BE2C (cell line): ENCODE results near the gene ANKRD30B.
"Not testable (repeated sequence)": the region's sequence is repeated elsewhere in the genome, so short reads cannot be mapped to it uniquely, and the experiment has no call there.

ENCODE experiments used
- DNase-seq: peaks from one replicate; pipeline ENCODE4 v3.0.0-alpha.2; 2020
- H3K27me3 ChIP-seq: fragments of 250-450 bp; sonication (Bioruptor Pico); 2 replicates; pipeline ENCODE4 v1.5.1; 2020; ENCODE audit warnings: mild to moderate bottlenecking
- H3K36me3 ChIP-seq: fragments of 250-450 bp; sonication (Bioruptor Pico); 2 replicates; pipeline ENCODE4 v1.5.1; 2020; ENCODE audit warnings: mild to moderate bottlenecking
- H3K4me1 ChIP-seq: fragments of 250-450 bp; sonication (Bioruptor Pico); 2 replicates; pipeline ENCODE4 v1.5.1; 2020
- H3K4me3 ChIP-seq: 2 replicates; pipeline ENCODE4 v1.5.1; 2011; ENCODE audit warnings: low read depth, low read length
- H3K9me3 ChIP-seq: fragments of 250-450 bp; sonication (Bioruptor Pico); 2 replicates; pipeline ENCODE4 v1.5.1; 2020
- CTCF ChIP-seq: IDR thresholded peaks from 2 replicates; pipeline ENCODE4 v1.5.1; 2012; ENCODE audit warnings: mild to moderate bottlenecking, low read depth, low read length

Gene ANKRD30B

DNA sequence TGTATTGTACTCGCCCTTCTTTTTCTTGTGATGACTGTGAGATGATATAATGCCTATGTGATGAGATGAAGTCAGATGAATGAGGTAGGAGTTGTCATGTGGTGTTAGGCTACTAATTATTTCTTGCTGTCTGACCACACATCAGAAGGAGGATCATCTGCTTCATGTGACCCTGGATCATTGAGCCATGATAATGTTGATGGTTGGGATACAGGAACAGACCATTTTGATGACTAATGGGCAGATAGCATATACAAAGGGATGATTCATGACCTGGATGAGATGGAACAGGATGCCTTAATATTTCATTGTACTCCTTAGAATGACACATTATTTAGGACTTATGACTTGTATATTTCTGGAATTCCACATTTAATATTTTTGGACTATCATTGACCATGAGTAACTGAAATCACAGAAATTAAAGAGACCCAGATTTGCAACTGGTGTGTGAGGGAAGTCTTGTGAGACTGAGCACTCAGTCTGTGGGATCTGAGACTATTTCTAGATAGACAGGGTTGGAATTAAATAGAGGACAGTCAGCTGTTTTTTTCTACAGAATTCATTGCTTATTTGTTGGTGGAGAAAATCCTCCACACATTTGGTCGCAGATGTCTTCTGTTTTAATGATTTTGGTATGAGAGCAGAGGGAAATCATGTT is 79.1 kb downstream of the ANKRD30B start:
- not testable (repeated sequence) for DNase-seq, H3K27me3 ChIP-seq

DNA sequence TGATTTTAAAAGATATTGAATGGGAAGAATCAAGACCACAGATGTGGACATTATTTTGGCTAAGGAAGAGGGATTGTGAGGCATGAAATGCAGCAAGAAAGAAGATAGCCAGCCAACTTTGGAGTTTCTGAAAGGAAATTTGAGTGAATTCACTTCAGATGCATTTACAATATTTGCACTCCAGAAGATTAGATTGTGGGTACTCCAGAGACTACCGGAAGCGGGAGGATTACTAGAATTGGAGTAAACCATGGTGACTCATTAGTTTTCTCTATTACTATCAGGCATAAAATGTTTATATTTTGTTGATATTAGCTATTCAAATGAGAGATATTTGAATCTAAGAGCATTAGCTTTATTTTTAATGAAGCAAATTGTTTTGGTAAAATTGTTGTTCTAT is 93.6 kb downstream of the ANKRD30B start:
- H3K9me3 ChIP-seq, H3K27me3 ChIP-seq, H3K4me1 ChIP-seq, DNase-seq, H3K4me3 ChIP-seq, H3K36me3 ChIP-seq: not testable (repeated sequence)

More for the DNA sequence above, 79.1 kb downstream of the ANKRD30B start:
- not testable (repeated sequence) for H3K9me3 ChIP-seq, H3K4me1 ChIP-seq, H3K36me3 ChIP-seq, H3K4me3 ChIP-seq

- DNase-seq, H3K36me3 ChIP-seq, H3K27me3 ChIP-seq, H3K4me3 ChIP-seq, H3K9me3 ChIP-seq, H3K4me1 ChIP-seq: not testable (repeated sequence)
These were observed 103.6 kb downstream of the ANKRD30B start for GRCh38 chr18:14851533-14851932.

- H3K27me3 ChIP-seq, H3K4me1 ChIP-seq, H3K36me3 ChIP-seq, H3K4me3 ChIP-seq, H3K9me3 ChIP-seq, DNase-seq: not testable (repeated sequence)
These were observed 107.7 kb downstream of the ANKRD30B start for GRCh38 chr18:14855634-14856033.

DNA sequence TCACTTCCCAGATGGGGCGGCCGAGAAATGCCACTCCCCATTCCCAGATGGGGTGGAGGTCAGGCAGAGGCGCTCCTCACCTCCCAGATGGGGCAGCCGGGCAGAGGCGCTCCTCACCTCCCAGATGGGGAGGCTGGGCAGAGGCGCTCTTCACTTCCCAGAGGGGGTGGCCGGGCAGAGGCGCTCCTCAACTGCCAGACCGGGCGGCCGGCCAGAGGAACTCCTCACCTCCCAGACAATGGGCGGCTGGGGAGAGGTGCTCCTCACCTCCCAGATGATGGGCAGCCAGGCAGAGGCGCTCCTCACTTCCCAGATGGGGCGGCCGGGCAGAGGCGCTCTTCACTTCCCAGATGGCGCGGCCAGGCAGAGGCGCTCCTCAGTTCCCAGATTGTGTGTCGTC is 108.3 kb downstream of the ANKRD30B start:
- not testable (repeated sequence) for H3K36me3 ChIP-seq, H3K4me3 ChIP-seq, DNase-seq, H3K27me3 ChIP-seq, H3K4me1 ChIP-seq, H3K9me3 ChIP-seq

DNA sequence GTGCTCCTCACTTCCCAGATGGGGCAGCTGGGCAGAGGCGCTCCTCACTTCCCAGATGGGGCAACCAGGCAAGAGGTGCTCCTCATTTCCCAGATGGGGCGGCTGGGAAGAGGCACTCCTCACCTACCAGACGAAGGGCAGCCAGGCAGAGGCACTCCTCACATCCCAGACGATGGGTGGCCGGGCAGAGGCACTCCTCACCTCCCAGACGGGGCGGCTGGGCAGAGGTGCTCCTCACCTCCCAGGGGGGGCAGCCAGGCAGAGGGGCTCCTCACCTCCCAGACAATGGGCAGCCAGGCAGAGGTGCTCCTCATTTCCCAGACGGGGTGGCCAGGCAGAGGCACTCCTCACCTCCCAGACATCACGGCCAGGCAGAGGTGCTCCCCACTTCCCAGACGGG is 110.5 kb downstream of the ANKRD30B start:
- DNase-seq, H3K27me3 ChIP-seq, H3K4me1 ChIP-seq, H3K36me3 ChIP-seq, H3K9me3 ChIP-seq, H3K4me3 ChIP-seq: not testable (repeated sequence)

GRCh38 chr18:14859995-14860394 is 112.0 kb downstream of the ANKRD30B start:
- H3K4me3 ChIP-seq, H3K36me3 ChIP-seq, H3K4me1 ChIP-seq, H3K27me3 ChIP-seq, H3K9me3 ChIP-seq, DNase-seq: not testable (repeated sequence)

- H3K27me3 ChIP-seq, H3K9me3 ChIP-seq, H3K4me3 ChIP-seq, H3K4me1 ChIP-seq, DNase-seq, H3K36me3 ChIP-seq: not testable (repeated sequence)
These were observed 118.5 kb downstream of the ANKRD30B start for GRCh38 chr18:14866426-14866825.

GRCh38 chr18:14867988-14868387 is 120.0 kb downstream of the ANKRD30B start:
- H3K27me3 ChIP-seq, H3K4me1 ChIP-seq, DNase-seq, H3K4me3 ChIP-seq, H3K36me3 ChIP-seq, H3K9me3 ChIP-seq: not testable (repeated sequence)

- not testable (repeated sequence) for DNase-seq, H3K36me3 ChIP-seq, H3K9me3 ChIP-seq, H3K4me3 ChIP-seq, H3K27me3 ChIP-seq, H3K4me1 ChIP-seq
These were observed 120.9 kb downstream of the ANKRD30B start for GRCh38 chr18:14868825-14869224.

GRCh38 chr18:14878826-14879225 is 130.9 kb downstream of the ANKRD30B start:
- not testable (repeated sequence) for H3K9me3 ChIP-seq, H3K27me3 ChIP-seq, H3K4me3 ChIP-seq, H3K4me1 ChIP-seq, DNase-seq, H3K36me3 ChIP-seq

DNA sequence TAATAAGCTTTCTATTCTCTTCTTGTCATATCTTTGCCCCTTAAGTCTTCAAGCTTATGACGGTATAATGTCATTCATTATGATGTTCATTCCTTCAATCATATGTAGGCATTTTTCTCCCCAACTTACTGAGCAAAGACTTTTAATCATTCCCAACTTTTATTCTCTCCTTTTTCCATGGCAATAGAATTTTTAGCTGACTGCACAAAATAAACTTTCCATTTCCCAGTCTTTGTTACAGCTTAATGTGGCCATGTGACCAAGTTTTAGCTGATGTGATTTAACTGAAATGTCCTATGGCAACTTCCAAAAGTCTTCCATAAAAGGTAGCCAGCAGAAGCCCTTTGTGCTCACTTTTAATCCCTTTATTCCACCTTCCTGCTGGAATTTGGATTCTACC is 152.5 kb downstream of the ANKRD30B start:
- Histone ChIP-seq H3K4me3 (no peak overlapping the region), H3K4me1 (no peaks in the 10 kb centered on the region), H3K9me3 (no peaks in the 10 kb centered on the region), H3K27me3 (no peaks in the 10 kb centered on the region), H3K36me3 (no peaks in the 10 kb centered on the region)
- DNase-seq, result no peak
- TF ChIP-seq CTCF, result no peak
